SW480 (cell line): ENCODE results near the gene RREB1.
"Not testable (repeated sequence)": the region's sequence is repeated elsewhere in the genome, so short reads cannot be mapped to it uniquely, and the experiment has no call there.

ENCODE experiments used
- DNase-seq: peaks from one replicate; pipeline ENCODE4 v3.0.0-alpha.2; 2016; ENCODE audit warnings: low spot score

Gene RREB1

DNA sequence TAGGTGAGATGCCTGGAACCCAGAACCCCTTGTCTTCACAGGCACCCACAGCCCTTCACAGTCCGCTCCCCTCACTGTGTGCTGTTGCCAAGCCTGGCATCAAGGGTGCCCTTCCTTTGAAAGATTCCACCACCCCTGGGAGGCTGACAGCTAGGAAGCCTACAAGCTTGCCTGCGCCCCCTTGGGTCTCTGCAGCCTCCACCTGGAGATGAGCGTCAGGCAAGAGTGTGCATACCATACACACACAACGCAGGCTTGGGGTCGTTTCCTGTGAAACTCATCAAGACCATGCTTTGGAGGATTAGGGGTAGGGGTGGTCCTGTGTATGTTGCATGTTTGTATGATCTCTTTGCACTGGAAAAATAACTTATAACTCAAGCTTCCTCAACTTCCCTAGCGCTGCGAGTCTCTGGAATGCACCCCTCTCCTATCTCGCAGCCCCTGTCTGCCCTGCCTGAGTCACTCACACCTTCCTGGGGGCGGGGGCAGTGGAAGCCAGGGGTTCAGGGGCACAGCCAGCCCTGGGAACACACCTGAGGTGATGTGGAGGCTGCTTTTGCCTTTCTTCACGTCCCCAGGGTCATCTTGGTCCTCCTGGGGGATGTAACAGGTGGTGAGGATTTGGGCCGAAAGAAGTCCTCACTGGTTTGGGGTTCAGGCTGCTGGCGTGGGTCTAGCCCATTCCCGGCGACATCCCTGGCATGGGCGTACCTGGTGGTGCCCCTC, 138.1 kb downstream of the RREB1 start:
- no peak for DNase-seq

DNA sequence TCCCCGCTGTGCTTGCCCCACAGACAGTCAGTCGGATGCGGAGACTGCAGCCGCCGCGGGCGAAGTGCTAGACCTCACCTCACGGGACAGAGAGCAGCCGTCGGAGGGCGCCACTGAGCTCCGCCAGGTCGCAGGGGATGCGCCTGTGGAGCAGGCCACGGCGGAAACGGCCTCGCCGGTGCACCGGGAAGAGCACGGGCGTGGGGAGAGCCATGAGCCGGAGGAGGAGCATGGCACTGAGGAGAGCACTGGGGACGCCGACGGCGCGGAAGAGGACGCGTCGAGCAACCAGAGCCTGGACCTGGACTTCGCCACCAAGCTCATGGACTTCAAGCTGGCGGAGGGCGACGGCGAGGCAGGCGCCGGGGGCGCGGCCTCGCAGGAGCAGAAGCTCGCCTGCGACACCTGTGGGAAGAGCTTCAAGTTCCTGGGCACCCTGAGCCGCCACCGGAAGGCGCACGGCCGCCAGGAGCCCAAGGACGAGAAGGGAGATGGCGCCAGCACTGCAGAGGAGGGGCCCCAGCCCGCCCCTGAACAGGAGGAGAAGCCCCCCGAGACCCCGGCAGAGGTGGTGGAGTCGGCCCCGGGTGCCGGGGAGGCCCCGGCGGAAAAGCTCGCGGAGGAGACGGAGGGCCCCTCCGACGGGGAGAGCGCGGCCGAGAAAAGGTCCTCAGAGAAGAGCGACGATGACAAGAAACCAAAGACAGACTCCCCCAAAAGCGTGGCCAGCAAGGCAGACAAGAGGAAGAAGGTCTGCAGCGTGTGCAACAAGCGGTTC, 138.8 kb downstream of the RREB1 start:
- DNase-seq: no peak

DNA sequence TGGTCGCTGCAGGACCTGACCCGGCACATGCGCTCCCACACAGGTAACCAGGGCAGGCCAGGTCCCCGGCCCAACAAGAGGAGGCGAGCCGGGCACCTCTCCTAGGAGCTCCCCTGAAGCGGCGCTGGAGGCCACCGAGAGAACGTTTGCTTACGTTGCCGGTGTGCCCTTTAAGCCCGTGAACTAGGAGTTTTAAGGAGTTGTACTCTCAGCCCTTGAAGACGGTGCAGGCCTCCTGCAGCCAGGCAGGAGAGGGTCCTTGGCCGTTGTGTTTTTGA, 139.4 kb downstream of the RREB1 start:
- no peak for DNase-seq

DNA sequence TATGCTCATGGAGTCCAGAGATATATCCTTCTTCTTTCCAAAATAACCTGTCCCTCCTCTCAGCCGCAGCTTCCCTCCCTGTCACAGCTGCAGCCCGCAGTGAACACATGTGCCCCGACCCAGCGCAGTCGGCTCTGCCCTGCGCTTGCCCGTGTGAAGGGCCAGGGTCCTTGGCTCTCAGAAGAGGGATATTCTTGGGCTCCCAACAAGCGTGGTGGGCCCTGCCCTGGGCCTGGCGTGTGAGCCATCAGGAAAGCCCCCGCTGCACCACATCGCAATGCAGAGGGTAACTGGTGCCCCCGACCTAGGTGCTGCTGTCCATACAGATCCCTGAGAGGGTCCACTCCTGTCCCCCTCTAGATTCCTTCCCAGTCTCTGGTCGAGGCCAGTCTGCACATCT, 140.1 kb downstream of the RREB1 start:
- no peak for DNase-seq

DNA sequence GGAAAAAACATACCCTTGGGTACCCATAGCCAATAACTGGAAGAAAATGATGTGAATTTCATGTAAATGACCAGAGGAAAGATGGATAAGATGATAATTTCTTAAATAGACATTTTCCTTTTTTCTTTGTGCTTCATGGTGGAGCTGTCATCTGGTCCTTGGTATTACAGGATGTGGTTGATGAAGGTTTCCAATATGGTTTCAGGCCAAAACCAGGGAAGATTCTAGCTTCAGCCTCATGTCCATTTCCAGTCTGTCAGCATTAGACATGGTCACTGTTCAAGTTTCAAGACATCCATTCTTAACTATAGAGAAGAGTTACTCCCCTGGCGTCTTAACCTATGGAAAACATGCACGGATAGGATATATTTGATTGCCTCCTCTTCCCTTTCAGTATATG, 141.6 kb downstream of the RREB1 start:
- no peak for DNase-seq

DNA sequence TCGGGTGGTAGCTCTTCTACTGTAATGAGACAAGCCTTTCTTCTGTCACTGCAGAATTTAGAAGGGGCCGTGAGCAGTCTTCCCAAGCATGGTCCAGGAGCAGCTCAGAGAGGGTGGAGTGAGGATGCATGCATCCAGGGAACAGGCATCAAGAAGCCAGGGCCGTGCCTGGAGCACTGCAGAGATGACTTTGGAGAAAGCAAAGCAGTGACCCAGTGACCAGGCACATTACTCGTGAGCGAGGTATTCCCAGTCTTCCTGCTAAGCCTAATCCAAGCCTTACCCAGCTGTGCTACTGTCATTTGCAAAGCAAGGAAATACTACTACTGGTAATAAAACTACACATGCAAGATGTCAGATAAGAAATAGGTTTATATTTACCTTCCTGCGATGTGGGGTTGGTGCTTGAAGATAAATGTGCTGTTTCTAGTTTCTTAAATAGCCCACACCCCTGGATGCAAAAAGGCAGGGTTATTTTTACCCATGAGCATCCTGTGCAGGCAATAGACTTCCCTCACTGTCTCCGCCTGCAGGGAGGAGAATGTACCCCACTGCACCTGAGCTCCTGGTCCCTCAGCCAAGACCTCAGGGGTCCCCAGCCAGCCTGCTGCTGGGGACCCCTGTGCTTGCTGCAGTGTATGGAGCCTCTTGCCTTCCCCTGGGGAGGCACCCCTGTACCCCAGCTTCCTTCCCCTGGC, 142.3 kb downstream of the RREB1 start:
- DNase-seq: no peak

DNA sequence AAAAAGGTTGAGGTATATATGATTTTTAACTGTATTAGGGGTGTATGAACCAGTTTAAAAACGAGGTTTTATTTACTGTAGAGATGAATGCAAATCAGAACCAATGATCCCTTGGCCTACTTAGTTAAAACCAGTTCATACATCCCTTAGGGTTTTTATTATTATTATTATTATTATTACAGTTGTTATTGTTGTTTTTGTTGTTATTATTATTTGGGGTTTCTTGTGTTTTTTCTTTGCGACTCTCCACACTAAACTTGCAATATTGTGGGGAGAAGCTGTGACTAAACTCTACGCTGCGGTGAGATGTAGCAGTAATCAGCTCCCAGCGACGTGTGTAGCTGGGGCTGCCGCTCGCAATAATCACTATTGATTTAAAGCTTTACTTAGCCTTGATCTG, 143.1 kb downstream of the RREB1 start:
- DNase-seq: no peak

DNA sequence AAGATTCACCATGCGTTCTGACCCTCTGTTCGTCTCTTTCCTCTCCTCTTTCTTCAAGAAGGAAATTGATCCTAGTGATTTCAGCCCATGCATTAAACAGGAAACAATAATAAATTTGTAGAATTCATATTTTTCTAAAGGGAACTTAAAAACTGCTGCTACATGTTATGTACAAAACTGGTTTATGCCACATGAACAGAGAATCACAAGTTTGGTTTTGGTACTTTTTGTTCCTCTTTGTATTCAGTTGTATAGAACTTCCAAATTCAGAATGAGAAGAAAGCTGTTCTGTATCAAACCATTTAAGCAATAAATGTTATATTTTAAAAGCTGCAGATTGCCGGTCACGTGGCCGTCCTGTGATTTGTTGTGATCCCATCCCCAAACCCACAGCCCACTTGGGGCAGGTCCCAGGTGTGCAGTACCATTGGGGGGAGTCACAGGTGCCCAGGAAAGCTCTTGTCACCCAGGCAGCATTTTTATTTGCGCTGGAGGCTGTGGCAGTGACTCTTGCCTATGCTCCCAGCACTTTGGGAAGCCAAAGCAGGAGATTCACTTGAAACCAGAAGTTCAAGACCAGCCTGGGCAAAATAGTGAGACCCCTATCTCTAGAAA, 144.0 kb downstream of the RREB1 start:
- no peak for DNase-seq

DNA sequence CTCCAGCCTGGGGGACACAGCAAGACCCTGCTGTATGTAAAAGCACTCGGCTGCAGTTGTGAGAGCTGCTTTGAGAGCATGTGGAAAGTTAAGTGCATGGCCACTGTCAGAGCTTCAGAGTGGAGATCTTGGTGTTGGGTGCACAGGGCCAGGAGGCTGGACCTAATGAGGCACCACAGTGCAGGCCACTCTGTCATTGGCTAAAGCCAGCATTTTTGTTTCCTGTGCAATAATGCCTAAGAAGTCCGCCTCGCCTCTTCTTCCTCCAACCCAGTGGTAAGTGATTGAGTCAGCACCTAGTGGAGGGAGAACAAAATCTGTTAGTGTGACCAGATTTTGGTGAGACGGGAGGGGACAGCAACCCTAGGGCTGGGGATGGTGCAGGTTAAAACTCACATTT, 144.6 kb downstream of the RREB1 start:
- no peak for DNase-seq

DNA sequence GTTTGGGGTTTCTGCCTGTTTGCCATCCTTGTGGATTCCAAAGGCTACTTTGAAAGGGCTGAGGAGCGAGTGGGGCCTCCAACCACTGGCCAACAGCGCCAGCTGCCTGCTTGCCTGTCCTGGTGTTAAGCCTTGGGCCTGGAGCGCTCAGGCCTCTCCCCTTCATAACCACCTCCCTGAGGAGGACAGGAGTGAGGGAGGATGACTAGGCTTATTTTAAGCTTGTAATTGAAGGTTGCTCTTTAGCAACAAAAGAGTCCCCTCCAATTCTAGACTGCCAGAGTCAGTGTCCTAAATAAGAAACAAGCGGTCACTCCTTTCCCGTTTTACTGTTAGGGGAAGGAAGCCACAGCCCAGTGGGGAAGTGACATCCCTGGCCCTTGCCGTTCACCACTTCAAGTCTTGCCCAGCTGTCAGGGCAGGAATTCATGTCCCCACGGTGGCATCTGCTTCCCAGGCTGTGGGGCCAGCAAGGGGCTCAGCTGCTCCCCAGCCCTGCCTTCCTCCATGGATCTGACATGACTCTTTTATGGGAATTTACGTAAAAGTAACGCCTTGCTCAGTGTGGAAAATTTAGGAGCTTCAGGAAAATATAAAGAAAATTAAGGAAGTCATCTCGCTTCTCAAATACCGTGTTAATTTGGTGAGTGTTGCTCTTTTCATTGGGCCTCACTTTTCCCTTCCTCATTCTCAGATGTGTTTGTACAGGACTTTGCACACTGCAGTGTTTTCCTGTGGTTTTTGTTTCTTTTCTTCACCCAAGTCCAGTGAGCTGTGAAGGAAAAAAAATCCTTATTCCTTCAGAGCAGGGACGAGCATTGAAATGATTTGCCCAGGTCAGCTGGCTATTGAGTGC, 147.4 kb downstream of the RREB1 start:
- no peak for DNase-seq

DNA sequence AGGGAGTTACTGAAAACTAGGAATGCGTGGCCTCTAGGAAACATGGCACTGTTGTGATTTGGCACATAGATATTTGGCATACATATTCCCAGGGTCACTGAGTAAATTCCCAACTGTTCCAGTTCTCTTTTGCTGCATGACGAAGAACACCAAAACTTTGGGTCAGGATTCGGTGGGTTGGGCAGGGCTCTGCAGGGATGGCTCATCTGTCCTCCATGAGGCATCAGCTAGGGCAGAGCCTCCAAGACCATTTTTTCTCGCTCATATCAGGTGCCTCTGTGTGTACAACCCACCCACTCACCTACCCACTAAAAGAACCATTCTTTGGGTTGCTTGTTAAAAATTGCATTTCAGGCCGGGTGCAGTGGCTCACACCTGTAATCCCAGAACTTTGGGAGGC, 148.2 kb downstream of the RREB1 start:
- DNase-seq: no peak

DNA sequence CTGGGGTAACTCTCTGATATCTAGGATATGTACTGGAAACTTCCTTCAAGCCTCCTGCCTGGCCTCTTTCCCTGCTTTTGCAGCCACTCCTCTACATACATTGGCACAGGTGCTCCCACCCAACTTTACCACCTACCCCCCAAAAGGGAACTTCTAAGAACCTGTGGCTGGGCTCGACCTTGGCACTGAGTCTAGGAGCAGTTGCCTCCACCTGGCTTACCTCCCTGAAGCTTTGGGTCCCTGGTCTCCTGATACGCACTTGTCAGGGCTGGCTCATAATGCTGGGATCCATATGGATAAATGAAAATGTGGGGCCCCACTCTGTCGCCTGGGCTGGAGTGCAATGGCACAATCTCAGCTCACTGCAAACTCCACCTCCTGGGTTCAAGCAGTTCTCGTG, 149.0 kb downstream of the RREB1 start:
- no peak for DNase-seq

DNA sequence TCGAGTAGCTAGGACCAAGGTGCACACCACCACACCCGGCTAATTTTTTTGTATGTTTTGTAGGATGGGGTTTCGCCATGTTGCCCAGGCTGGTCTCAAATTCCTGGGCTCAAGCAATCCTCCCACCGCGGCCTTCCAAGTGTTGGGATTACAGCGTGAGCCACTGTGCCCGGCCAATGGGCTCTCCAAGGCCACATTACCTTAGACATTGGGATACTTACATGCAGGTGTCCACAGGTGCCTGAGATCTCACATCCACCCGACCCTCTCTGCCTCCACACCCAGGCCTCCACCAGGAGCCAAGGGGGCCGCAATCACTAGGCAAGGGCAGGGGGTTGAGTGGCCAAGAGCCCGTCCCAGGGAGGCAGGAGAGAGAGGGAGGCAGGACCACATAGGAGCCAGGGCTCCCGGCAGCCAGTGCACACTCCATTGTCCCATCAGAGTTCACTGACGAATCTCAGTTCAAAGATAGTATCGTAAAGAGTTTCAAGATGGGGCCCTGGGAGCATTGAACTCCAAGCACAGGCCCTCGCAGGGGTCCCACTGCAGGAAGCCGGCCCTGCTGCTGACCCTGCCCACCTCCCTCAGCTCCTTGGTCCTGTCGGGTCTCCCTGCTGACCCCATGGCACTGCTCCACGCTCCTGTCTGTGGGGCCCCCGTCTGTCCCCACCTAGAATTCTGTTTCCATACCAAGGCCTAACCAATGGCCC, 149.9 kb downstream of the RREB1 start:
- no peak for DNase-seq

DNA sequence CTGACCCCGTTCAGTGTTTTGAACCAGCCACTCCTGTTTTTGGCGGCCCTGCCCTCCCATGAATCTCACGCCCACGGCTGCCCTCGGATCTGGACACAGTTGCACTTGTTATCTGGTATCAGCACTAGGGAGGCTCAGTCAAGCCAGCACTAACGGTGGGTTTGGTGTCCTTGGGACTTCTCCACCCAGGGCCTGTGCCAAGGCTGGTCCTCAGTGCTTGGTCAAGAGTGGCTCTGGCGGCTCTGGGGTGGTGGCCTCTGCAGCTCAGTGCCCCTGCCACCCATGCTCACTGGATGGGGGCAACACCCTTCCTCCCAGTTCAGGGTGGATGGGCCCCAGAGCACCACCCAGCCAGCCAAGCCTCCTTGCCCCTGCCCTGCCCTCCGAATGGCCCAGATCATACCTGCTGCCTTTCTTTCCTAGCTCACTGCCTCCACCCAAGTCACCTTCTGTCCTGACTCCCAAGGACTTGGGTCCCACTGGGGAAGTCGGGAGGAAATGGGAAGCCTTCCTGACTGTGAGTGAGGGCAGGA, 150.5 kb downstream of the RREB1 start:
- DNase-seq: no peak

DNA sequence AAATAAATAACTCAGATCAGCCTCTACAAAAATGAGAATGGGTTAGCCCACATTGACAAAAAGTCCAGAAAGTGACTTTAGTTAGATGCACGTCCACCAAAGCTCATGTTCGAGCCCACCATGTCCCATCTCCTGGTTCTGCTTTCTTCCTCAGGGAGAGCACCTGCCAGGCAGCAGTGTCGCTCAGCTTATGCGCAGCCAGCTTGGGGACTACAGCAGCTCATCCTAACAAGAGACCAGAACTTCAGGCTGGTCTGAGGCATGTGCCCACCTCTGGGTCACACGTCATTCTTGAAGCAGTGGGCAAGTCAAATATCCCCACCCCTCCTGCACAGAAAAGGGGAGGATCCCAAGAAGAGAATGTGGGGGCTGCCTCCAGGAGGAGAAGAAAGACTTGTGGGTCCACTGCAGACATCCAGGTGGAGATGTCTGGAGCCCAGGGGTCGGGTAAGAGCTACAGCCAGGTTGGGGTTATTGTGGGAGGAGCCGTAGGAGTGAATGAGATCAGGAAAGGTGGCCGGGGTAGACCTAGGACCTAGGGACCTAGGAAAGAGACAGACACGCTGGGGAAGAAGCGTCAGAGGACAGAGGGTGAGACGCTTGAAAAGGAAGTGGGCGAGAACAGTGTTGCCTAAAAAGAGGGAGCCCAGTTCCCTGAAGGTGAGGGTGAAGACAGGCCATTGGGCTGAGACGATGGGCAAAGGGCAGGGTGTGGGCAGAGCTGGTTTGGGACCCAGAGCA, 152.7 kb downstream of the RREB1 start:
- no peak for DNase-seq

DNA sequence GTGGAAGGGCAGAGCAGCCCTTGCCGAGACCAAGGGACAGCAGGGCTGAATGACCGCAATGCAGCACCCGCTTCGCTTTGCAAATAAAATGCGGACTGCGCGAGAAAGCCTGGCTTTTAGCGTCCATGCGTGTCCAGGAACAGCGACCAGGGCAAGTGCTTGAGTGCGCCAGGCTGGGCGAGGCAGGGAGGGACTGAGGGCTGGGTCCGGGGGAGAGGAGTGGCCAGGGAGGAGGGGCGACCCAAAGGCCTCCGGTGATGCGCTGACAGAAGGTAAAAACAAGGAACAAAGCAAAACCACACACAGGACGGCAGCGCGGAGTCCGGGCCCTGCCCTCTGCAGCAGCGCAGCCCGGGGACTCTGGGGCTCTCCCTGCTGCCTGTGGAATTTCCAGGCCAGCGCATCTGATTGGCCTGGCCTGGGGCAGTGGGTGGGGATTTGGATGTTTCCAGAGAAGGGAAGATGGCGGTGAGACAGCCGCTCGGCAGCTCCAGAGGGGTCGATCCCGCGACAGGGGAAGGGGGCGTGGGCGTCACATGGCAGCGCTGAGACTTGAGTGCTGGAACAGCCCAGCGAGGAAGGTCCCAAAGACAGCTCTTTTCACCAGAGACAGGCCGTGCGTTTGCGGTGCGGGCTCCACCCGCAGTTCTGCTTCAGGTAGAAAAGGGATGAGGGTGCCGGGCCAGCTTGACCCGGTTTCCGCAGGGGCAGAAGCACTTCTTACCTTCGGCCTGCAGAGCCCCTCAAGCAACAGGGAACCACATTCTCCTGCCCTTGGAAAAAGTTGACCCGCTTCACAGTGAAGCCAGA, 153.5 kb downstream of the RREB1 start:
- DNase-seq: peak; percentile 93

DNA sequence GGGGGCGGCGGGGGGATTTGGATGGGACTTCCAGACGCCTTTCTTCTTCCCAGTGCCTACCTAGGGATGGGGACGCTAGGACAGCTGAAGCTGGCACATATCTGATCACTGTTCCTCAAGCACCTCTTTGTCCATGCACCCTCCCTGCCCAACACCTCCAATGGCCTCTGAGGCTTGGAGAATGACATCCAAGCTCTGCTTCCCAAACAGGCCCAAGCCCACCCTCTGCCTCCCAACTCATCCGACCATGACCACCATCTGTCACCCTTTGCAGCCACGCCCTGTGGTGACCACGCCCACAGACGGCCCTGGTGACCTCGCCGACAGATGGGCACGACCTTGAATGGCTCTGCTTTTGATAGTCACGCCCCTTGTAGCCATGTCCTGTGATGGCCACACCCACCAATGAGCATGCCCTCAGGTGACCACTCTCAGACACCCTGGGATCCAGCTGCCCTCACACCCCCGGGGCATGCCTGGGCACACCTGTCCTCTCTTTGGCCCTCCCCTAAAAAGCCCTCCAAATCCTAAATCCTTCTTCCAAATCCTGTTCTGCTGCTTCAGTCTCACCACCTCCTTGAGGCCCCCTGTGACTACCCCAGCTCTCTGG, 154.2 kb downstream of the RREB1 start:
- peak; percentile 78 for DNase-seq

DNA sequence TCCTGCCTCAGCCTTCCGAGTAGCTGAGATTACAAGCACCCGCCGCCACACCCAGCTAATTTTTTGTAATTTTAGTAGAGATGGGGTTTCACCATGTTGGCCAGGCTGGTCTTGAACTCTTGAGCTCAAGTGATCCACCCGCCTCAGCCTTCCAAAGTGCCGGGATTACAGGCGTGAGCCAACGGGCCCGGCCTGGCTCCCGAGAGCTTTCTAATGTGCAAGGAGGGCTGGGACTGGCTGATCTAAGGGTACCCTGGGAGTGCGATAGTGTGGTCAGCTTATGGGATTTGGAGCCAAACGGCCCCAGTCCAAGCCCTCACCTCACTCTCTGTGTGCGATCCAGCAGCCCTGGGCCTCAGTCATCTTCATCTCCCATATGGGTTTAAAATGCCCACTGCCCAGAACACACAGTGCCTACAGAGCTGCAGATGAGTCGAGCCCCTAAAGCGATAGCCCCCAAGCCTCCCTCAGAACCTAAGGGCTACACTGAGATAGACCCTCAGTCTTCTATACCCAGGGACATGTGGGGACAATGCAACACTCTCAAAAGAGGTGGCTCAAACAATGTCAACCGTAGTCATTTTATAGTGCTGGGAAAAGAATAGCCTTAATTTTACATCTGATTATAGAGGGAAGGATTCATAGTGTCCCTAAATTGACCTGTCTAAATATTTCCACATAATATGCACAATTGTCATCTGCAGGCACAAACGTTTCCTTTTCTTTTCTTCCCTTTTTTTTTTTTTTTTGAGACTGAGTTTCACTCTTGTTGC, 155.2 kb downstream of the RREB1 start:
- no peak for DNase-seq

DNA sequence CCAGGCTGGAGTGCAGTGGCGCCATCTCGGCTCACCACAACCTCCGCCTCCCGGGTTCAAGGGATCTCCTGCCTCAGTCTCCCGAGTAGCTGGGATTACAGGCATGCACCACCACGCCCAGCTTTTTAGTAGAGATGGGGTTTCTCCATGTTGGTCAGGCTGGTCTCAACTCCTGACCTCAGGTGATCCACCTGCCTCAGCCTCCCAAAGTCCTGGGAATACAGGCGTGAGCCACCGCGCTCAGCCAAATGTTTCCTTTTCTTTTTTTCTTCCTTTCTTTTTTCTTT, 155.7 kb downstream of the RREB1 start:
- DNase-seq: not testable (repeated sequence)
